Naive B cell (primary cell): ENCODE data around the gene TMEM143. TPM values are rescaled to one million over a fixed set of nuclear protein-coding genes. Genes with fewer than 3 reads are reported as not detected.

Source experiments
- ATAC-seq, 2 donors: fragments of 150-1000 bp; cut with Tn5 transposase; 2 replicates each; pipeline ENCODE4 v1.10.0; 2021; ENCODE audit warnings: low read depth in 2 of 2, mild to moderate bottlenecking in 2 of 2, moderate library complexity in 2 of 2
- DNase-seq: peaks from one replicate; pipeline ENCODE4 v3.0.0; 2022
- H3K27ac Mint-ChIP-seq, 6 donors: one replicate each; pipeline ENCODE4 v1.8.0; 2020 to 2022; ENCODE audit warnings: mild to moderate bottlenecking in 6 of 6, mixed read lengths in 6 of 6, moderate library complexity in 5 of 6, inconsistent platforms in 2 of 6
- H3K27me3 Mint-ChIP-seq, 3 donors: one replicate each; pipeline ENCODE4 v1.8.0; 2021 to 2022; ENCODE audit warnings: mixed read lengths in 3 of 3, mild to moderate bottlenecking in 1 of 3
- H3K36me3 Mint-ChIP-seq, 2 donors: one replicate each; pipeline ENCODE4 v1.8.0; 2020 to 2022; ENCODE audit warnings: mixed read lengths in 2 of 2, inconsistent platforms in 1 of 2, mild to moderate bottlenecking in 1 of 2
- H3K4me1 Mint-ChIP-seq, 3 donors: one replicate each; pipeline ENCODE4 v1.8.0; 2020 to 2022; ENCODE audit warnings: mixed read lengths in 3 of 3, inconsistent platforms in 1 of 3, mild to moderate bottlenecking in 1 of 3, moderate library complexity in 1 of 3
- H3K4me3 Mint-ChIP-seq, 8 donors: one replicate each; pipeline ENCODE4 v1.8.0; 2020 to 2022; ENCODE audit warnings: mild to moderate bottlenecking in 8 of 8, mixed read lengths in 8 of 8, moderate library complexity in 8 of 8, inconsistent platforms in 2 of 8
- H3K9me3 Mint-ChIP-seq, 7 donors: one replicate each; pipeline ENCODE4 v1.8.0; 2020 to 2022; ENCODE audit warnings: mixed read lengths in 7 of 7, mild to moderate bottlenecking in 5 of 7, inconsistent platforms in 2 of 7, moderate library complexity in 1 of 7
- polyA plus RNA-seq, 6 donors: library from polyadenylated mRNA; unstranded; fragments of 300-500 nt; fragmentation: Illumina TruSeq; gene quantifications; one replicate each; pipeline ENCODE4 v1.2.3, GENCODE V29; 2021; ENCODE audit warnings: low read depth in 6 of 6

The TMEM143 gene
- polyA plus RNA-seq, result 10 to 100 TPM in 1 of 6 donors, 1 to 10 TPM in 5; 3.9 to 12.1 (median 5.9) TPM

- Mint-ChIP-seq H3K36me3 (peaks cover 0 to 8% of the 10 kb centered on the region in 2 donors), H3K4me1 (peaks cover 15 to 19% (median 16%) of the 10 kb centered on the region in 3 donors), H3K4me3 (peak within 1 kb of the TSS; percentile 79 to 96 (median 92)), H3K9me3 (no peaks in the 10 kb centered on the region), H3K27ac (peak within 1 kb of the TSS; percentile 80 to 98 (median 95)), H3K27me3 (no peaks in the 10 kb centered on the region)
- DNase-seq (peak; percentile 99), ATAC-seq (peak; percentile 82 to 84)
These were observed at the start of gene TMEM143, which contains the start of gene SYNGR4 for GRCh38 chr19:48363810-48364597. Gene TMEM143 (minus strand): TSS chr19:48363940. CDS start chr19:48363920, 20 bp downstream. Gene SYNGR4 (plus strand): TSS chr19:48364367. CDS start chr19:48365843, 1,476 bp downstream.

GRCh38 chr19:48405850-48406249 is 42.1 kb upstream of the TMEM143 start:
- Mint-ChIP-seq H3K36me3 (peaks cover 0 to 15% of the 10 kb centered on the region in 2 donors), H3K27ac (no peak overlapping the region), H3K27me3 (peaks cover 29 to 49% (median 44%) of the 10 kb centered on the region in 3 donors), H3K4me3 (peak overlapping the region in 2 of 8 donors; percentile 49 to 77), H3K4me1 (peaks cover 4 to 8% (median 6%) of the 10 kb centered on the region in 3 donors), H3K9me3 (peaks cover 0 to 3% (median 0%) of the 10 kb centered on the region in 7 donors)
- DNase-seq, result no peak
- no peak for ATAC-seq

- ATAC-seq (no peak), DNase-seq (no peak)
- peaks cover 4 to 12% (median 6%) of the 10 kb centered on the region in 3 donors for H3K4me1 Mint-ChIP-seq
- peaks cover 29 to 42% (median 37%) of the 10 kb centered on the region in 3 donors for H3K27me3 Mint-ChIP-seq
- no peak overlapping the region for H3K27ac Mint-ChIP-seq
- H3K4me3 Mint-ChIP-seq, result no peak overlapping the region
- peaks cover 0 to 3% (median 0%) of the 10 kb centered on the region in 7 donors for H3K9me3 Mint-ChIP-seq
- peaks cover 0 to 15% of the 10 kb centered on the region in 2 donors for H3K36me3 Mint-ChIP-seq
These were observed 41.4 kb upstream of the TMEM143 start for GRCh38 chr19:48405010-48405659.

DNA sequence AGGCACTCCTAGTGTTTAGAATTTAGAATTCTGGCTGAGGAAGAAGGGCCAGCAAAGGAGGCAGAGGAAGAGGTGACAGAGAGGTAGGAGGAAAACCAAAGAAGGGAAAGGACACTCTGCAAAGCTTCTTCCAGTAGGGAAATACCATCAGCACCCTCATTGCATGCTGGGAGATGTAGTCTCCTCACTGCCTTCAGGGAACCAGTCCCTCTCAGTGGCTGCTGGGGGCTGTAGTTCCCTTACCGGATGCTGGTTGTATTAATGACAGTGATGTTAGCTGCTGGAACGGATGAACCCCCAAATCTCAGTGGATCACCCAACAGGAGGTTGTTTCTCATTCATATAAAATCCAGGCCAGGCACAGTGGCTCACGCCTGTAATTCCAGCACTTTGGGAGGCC is 39.9 kb upstream of the TMEM143 start:
- H3K4me1 Mint-ChIP-seq, result peaks cover 9 to 23% (median 18%) of the 10 kb centered on the region in 3 donors
- peaks cover 28 to 30% (median 28%) of the 10 kb centered on the region in 3 donors for H3K27me3 Mint-ChIP-seq
- ATAC-seq, result peak; percentile 72 to 77
- peaks cover 0 to 9% (median 4%) of the 10 kb centered on the region in 7 donors for H3K9me3 Mint-ChIP-seq
- DNase-seq, result peak; percentile 39
- no peak overlapping the region for H3K4me3 Mint-ChIP-seq
- peak overlapping the region in 2 of 6 donors; percentile 49 to 76 for H3K27ac Mint-ChIP-seq
- H3K36me3 Mint-ChIP-seq, result peaks cover 0 to 15% of the 10 kb centered on the region in 2 donors

DNA sequence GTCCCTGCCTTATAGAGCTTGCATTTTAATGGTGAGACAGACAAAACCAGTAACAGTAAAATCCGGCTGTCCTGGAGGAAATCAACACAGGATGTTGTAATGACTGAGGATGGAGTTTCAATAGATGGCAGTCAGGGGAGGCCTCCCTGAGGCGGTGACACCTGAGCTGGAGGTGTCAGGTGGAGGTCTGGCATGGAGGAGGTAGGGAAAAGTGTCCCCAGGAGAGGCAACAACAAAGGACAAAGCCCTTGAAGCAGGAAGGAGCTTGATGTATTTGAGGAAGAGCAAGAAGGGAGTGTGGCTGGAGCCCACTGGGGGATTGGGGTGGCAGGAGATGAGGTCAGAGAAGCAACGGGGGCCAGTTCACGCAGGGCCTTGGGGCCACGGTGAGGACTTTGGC is 37.5 kb upstream of the TMEM143 start:
- H3K27ac Mint-ChIP-seq, result peak overlapping the region in 1 of 6 donors; percentile 14
- H3K9me3 Mint-ChIP-seq, result peaks cover 0 to 9% (median 4%) of the 10 kb centered on the region in 7 donors
- no peak for ATAC-seq
- H3K4me3 Mint-ChIP-seq, result no peak overlapping the region
- peaks cover 21 to 34% (median 31%) of the 10 kb centered on the region in 3 donors for H3K4me1 Mint-ChIP-seq
- H3K36me3 Mint-ChIP-seq, result peaks cover 0 to 19% of the 10 kb centered on the region in 2 donors
- DNase-seq, result no peak
- peaks cover 27 to 28% (median 28%) of the 10 kb centered on the region in 3 donors for H3K27me3 Mint-ChIP-seq

DNA sequence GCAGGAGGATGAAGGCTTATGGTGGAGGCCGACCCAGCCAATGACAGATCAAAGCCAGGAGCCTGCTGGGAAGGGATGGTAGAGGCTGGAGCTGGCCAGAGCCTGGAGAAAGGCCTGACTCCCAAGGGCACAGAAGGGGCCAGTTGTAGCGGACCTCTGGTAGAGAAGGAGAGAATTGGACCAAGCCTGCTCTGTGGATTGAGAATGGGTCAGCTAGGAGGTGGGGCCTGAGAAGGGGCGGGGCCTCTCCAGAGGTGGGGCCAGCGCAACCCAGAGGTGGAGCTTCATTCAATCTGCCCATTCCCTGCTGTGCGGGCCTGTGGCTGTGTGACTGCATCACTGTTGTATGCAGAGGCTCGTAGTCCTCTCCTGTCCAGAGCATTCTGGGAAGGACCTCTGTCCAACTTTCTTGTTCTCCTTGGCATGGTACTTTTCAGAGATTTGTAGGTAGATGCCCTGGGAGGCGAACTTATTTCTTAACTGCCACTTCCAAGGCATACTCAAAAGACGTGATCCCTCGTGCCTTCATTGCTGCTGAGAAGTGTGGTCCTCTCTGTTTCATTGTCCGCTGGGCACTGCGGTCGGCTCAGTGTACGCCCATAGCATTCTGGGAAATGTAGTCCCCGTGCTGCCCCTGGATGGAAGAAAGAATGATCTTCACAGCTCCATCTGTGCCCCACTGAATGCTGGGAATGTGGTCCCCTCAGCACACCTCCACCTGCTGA is 36.4 kb upstream of the TMEM143 start:
- H3K9me3 Mint-ChIP-seq, result peaks cover 0 to 9% (median 4%) of the 10 kb centered on the region in 7 donors
- H3K36me3 Mint-ChIP-seq, result peaks cover 0 to 12% of the 10 kb centered on the region in 2 donors
- H3K27ac Mint-ChIP-seq, result peak overlapping the region in 1 of 6 donors; percentile 81
- ATAC-seq, result peak; percentile 6 to 20
- peaks cover 32 to 44% (median 42%) of the 10 kb centered on the region in 3 donors for H3K4me1 Mint-ChIP-seq
- H3K4me3 Mint-ChIP-seq, result peak overlapping the region in 5 of 8 donors; percentile 19 to 87 (median 70)
- H3K27me3 Mint-ChIP-seq, result peaks cover 19 to 29% (median 29%) of the 10 kb centered on the region in 3 donors
- DNase-seq, result no peak

GRCh38 chr19:48398375-48399235 is 34.9 kb upstream of the TMEM143 start:
- Mint-ChIP-seq H3K36me3 (peaks cover 0 to 12% of the 10 kb centered on the region in 2 donors), H3K4me1 (peaks cover 44 to 56% (median 52%) of the 10 kb centered on the region in 3 donors), H3K4me3 (peak overlapping the region; percentile 44 to 87 (median 78)), H3K27me3 (peaks cover 17 to 44% (median 44%) of the 10 kb centered on the region in 3 donors), H3K27ac (peak overlapping the region in 1 of 6 donors; percentile 83), H3K9me3 (peaks cover 0 to 9% (median 4%) of the 10 kb centered on the region in 7 donors)
- DNase-seq (peak; percentile 73), ATAC-seq (peak; percentile 61 to 70)

DNA sequence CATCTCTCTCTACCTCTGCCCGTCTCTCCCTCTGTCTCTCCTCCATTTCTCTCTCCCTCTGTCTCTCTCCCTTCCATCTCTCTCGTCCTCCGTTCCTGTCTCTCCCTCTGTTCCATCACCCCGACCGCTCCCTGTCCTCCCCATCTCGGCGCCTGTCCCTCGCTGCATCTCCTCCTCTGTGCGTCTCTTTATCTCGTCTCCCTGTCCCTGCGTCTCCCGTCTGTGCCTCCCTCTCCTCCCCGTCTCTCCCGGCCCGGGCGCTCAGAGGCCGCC is 34.3 kb upstream of the TMEM143 start:
- H3K36me3 Mint-ChIP-seq, result peaks cover 0 to 12% of the 10 kb centered on the region in 2 donors
- H3K9me3 Mint-ChIP-seq, result peaks cover 0 to 9% (median 4%) of the 10 kb centered on the region in 7 donors
- ATAC-seq (no peak), DNase-seq (no peak)
- H3K4me3 Mint-ChIP-seq, result peak overlapping the region; percentile 79 to 95 (median 89)
- peaks cover 41 to 52% (median 48%) of the 10 kb centered on the region in 3 donors for H3K4me1 Mint-ChIP-seq
- H3K27ac Mint-ChIP-seq, result peak overlapping the region in 5 of 6 donors; percentile 65 to 96 (median 83)
- H3K27me3 Mint-ChIP-seq, result peaks cover 15 to 45% (median 44%) of the 10 kb centered on the region in 3 donors

DNA sequence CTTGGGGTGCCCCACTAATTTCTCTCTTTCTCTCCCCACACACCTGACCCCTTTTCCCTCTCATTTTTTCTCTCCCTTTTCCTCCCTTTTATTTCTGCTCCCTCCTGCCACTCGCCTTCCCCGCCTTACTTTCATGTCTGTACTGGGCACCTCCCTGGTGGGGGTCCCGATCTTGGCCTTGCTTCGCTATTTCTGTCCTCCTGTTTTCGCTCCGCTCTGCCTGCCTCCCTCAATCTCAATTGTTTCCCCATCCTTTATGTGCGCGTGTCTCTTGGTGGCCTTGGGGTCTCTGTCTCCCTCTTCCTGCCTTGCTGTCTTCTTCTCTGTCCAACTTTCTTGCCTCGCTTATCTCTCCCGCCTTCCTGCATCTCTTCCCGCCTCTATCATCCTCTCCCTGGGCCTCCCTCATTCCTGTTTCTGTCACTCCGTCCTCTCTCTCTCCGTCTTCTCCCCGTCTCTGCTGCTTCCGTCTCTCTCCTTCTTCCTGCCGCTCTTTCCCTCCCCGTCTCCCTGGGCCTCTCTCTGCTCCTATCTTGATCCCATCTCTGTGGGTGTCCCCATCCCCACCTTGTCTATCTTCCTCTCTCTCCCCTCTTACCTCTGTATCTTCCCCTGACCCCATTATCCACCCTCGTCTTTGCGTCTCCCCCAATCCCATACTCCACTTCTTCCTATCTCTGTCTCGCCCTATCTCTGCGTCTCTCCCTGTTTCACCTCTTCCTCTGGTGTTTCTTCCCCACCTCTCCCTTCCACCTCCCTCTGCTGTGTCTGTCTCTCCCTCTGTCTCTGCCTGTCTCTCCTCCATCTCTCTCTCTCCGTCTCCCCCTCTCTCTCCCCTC is 33.7 kb upstream of the TMEM143 start:
- DNase-seq, result no peak

DNA sequence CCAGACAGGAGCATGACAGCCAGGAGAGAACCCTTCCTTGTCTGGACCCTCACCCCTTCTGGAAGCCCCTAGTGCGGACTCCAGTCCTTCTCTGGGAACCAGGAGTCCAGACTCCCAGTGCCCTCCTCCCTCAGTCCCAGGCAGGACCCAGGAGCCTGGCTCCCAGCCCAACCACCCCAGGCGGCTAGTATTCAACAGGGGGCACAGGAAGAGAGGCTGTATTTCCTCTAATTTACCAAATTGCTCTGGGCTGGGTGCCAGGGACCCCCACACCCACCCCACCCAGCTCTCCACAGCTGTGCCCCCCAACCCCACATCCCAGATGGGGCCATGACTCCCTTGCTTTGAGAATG is 33.1 kb upstream of the TMEM143 start:
- H3K4me1 Mint-ChIP-seq, result peaks cover 48 to 61% (median 56%) of the 10 kb centered on the region in 3 donors
- peaks cover 0 to 9% (median 4%) of the 10 kb centered on the region in 7 donors for H3K9me3 Mint-ChIP-seq
- H3K27me3 Mint-ChIP-seq, result peaks cover 15 to 50% (median 44%) of the 10 kb centered on the region in 3 donors
- peaks cover 0 to 12% of the 10 kb centered on the region in 2 donors for H3K36me3 Mint-ChIP-seq
- H3K4me3 Mint-ChIP-seq, result peak overlapping the region in 1 of 8 donors; percentile 84
- ATAC-seq (no peak), DNase-seq (no peak)
- H3K27ac Mint-ChIP-seq, result no peak overlapping the region

More for the DNA sequence above, 33.7 kb upstream of the TMEM143 start:
- Mint-ChIP-seq H3K36me3 (peaks cover 0 to 12% of the 10 kb centered on the region in 2 donors), H3K9me3 (peaks cover 0 to 9% (median 4%) of the 10 kb centered on the region in 7 donors), H3K27ac (peak overlapping the region in 5 of 6 donors; percentile 65 to 96 (median 84)), H3K4me1 (peaks cover 46 to 57% (median 53%) of the 10 kb centered on the region in 3 donors), H3K27me3 (peaks cover 15 to 50% (median 44%) of the 10 kb centered on the region in 3 donors), H3K4me3 (peak overlapping the region; percentile 79 to 95 (median 89))
- no peak for ATAC-seq
